ENCODE results near the gene SRD5A3.

Gene SRD5A3

GRCh38 chr4:55314141-55314820, 31.8 kb upstream of the SRD5A3 start:
- no peak for TF ChIP-seq CTCF (IDR thresholded peaks at IDR 0.05; ENCODE audit: extremely low read depth, missing control alignments)
- DNase-seq (ENCODE audit: low spot score), result no peak

- TF ChIP-seq CTCF (IDR thresholded peaks at IDR 0.05; ENCODE audit: extremely low read depth, missing control alignments), result no peak
- DNase-seq (ENCODE audit: low spot score), result no peak
Observed at GRCh38 chr4:55318175-55319129, 27.6 kb upstream of the SRD5A3 start.

- peak; percentile 32 for DNase-seq (ENCODE audit: low spot score)
Observed at GRCh38 chr4:55321707-55322264, 24.3 kb upstream of the SRD5A3 start.

GRCh38 chr4:55323375-55323774, 22.7 kb upstream of the SRD5A3 start:
- TF ChIP-seq CTCF (IDR thresholded peaks at IDR 0.05; ENCODE audit: extremely low read depth, missing control alignments), result no peak
- DNase-seq (ENCODE audit: low spot score), result no peak

More at GRCh38 chr4:55321707-55322264, 24.3 kb upstream of the SRD5A3 start:
- peak; percentile 37 for TF ChIP-seq CTCF (IDR thresholded peaks at IDR 0.05; ENCODE audit: extremely low read depth, missing control alignments)

- TF ChIP-seq CTCF (IDR thresholded peaks at IDR 0.05; ENCODE audit: extremely low read depth, missing control alignments), result no peak
- no peak for DNase-seq (ENCODE audit: low spot score)
Observed at GRCh38 chr4:55326629-55327028, 19.4 kb upstream of the SRD5A3 start.

GRCh38 chr4:55329012-55329411, 17.0 kb upstream of the SRD5A3 start:
- no peak for TF ChIP-seq CTCF (IDR thresholded peaks at IDR 0.05; ENCODE audit: extremely low read depth, missing control alignments)
- no peak for DNase-seq (ENCODE audit: low spot score)

GRCh38 chr4:55330241-55330640, 15.8 kb upstream of the SRD5A3 start:
- DNase-seq (ENCODE audit: low spot score), result no peak
- no peak for TF ChIP-seq CTCF (IDR thresholded peaks at IDR 0.05; ENCODE audit: extremely low read depth, missing control alignments)
